ENCODE results near the gene TP53I3. TPM values are rescaled to one million over a fixed set of nuclear protein-coding genes. Genes with fewer than 3 reads are reported as not detected.

TP53I3 gene
- total and polyA plus RNA-seq, 8 donors, result 17.0 to 43.0 (median 22.7) TPM

DNA sequence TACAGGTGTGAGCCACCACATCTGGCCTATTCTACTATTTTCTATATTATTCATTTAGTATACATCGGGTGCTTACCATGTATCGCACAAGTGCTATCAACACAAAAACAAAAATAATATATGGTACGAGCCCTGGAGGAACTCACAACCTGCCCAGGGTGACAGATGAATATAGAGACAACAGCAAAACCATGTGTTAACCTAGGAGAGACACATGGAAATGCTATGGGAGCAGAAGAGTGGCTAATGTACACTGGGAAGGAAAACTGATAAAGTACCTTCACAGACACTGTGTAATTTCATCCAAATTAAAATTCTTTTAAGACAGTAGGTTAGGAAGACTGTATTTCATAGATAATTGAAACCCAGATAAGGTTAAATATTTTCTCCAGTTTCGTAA, 12.4 kb downstream of the TP53I3 start:
- Histone ChIP-seq H3K36me3 (peaks cover 0 to 35% (median 0%) of the 10 kb centered on the region in 3 donors), H3K4me1 (peaks cover 0 to 12% (median 0%) of the 10 kb centered on the region in 3 donors), H3K9me3 (no peaks in the 10 kb centered on the region), H3K27ac (no peak overlapping the region), H3K4me3 (no peak overlapping the region), H3K27me3 (no peaks in the 10 kb centered on the region)
- TF ChIP-seq, protein P1, sequence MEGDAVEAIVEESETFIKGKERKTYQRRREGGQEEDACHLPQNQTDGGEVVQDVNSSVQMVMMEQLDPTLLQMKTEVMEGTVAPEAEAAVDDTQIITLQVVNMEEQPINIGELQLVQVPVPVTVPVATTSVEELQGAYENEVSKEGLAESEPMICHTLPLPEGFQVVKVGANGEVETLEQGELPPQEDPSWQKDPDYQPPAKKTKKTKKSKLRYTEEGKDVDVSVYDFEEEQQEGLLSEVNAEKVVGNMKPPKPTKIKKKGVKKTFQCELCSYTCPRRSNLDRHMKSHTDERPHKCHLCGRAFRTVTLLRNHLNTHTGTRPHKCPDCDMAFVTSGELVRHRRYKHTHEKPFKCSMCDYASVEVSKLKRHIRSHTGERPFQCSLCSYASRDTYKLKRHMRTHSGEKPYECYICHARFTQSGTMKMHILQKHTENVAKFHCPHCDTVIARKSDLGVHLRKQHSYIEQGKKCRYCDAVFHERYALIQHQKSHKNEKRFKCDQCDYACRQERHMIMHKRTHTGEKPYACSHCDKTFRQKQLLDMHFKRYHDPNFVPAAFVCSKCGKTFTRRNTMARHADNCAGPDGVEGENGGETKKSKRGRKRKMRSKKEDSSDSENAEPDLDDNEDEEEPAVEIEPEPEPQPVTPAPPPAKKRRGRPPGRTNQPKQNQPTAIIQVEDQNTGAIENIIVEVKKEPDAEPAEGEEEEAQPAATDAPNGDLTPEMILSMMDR (IDR thresholded peaks at IDR 0.05), result no peak
- no peak for DNase-seq
- ATAC-seq, result no peak
- WGBS, 2 donors, result 90 to 94% methylated on average over 4 of the region's 4 CpGs
- intact Hi-C loops (cut with DNase I), result no loop called here
- FAIRE-seq, result no peak

DNA sequence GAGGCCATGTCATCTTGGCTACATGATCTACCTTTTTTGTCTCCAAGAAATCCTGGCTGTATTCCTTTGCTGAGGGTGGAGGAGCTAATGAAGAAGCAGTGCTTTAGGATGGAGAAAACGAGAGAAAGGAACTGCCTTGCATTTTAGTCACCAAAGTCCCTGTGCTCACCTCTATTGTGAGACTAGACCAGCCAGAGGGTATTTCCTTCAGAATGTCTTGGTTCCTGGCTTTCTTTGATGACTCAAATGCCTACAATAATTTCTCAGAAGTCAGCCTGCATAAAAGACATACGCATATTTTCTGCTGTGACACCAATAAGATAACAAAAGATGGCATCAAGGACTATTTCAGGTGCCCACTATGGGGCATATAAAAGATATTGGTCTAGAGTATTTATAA, 19.3 kb downstream of the TP53I3 start:
- ATAC-seq, result no peak
- no peak for DNase-seq
- intact Hi-C loops (cut with DNase I), result no loop called here
- Histone ChIP-seq H3K27me3 (no peaks in the 10 kb centered on the region), H3K27ac (no peak overlapping the region), H3K4me1 (no peaks in the 10 kb centered on the region), H3K9me3 (no peaks in the 10 kb centered on the region), H3K4me3 (no peak overlapping the region), H3K36me3 (peaks cover 0 to 23% (median 0%) of the 10 kb centered on the region in 3 donors)
- TF ChIP-seq, protein P1 (IDR thresholded peaks at IDR 0.05), result no peak
- 67 to 76% methylated on average over 2 of the region's 2 CpGs for WGBS, 2 donors
- no peak for FAIRE-seq

DNA sequence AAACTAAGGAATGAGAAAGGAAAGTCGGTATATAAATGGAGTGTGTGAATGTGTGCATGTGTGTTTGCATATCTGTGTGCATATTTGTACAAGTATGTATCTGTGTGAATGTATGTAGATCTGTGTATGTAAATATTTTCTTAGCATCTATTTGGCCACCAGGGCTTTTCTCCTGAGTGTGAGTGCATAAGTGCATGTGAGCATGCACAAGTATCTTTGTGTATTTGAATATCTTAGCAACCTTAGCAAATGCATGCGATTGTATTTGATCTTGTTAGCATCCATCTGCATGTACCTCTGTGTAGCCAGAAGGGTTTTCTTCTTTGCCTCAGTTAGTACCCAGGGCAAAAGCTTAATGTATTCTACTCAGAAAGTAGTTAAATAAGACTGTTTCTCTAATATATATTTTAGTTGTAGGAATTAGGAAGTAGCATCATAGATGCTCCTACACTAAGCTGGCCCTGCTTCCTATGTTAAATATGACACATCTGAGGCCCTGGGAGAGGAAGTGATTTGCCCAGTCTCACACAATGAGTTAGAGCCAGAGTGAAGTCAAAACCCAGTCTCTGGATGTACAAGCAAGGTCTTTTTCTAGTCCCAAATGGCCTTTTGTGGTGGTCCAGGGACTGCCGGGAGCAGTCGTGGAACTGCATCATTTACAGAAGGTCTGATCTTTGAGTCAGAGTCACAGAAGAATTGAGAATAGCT, 25.9 kb downstream of the TP53I3 start:
- no peaks in the 10 kb centered on the region for H3K27me3 ChIP-seq
- no peaks in the 10 kb centered on the region for H3K4me1 ChIP-seq
- H3K4me3 ChIP-seq, result no peak overlapping the region
- WGBS, 2 donors, result 66 to 72% methylated on average over 4 of the region's 4 CpGs
- ATAC-seq (no peak), FAIRE-seq (no peak), DNase-seq (no peak)
- TF ChIP-seq, protein P1 (IDR thresholded peaks at IDR 0.05), result no peak
- no peaks in the 10 kb centered on the region for H3K36me3 ChIP-seq
- H3K27ac ChIP-seq, result no peak overlapping the region
- H3K9me3 ChIP-seq, result no peaks in the 10 kb centered on the region
- intact Hi-C loops (cut with DNase I), result no loop called here

DNA sequence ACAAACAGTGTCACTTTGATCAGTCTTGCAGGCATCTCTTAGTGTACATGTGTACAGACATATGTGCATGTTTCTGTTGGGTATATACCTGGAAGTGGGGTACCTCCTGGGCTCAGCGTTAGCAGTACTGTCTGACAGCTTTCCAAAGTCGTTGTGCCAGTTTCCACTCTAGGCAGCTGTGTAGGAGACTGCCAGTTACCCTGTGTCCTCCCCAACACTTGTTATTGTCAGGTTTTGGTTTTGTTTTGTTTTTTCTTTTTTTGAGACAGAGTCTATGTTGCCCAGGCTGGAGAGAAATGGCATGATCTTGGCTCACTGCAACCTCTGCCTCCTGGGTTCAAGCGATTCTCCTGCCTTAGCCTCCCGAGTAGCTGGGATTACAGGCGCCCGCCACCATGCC, 28.9 kb downstream of the TP53I3 start:
- FAIRE-seq (no peak), DNase-seq (no peak), ATAC-seq (no peak)
- H3K9me3 ChIP-seq, result no peaks in the 10 kb centered on the region
- intact Hi-C loops (cut with DNase I), result no loop called here
- no peaks in the 10 kb centered on the region for H3K4me1 ChIP-seq
- H3K4me3 ChIP-seq, result no peak overlapping the region
- TF ChIP-seq, protein P1 (IDR thresholded peaks at IDR 0.05), result no peak
- no peaks in the 10 kb centered on the region for H3K27me3 ChIP-seq
- 77 to 79% methylated on average over 6 of the region's 6 CpGs for WGBS, 2 donors
- H3K27ac ChIP-seq, result no peak overlapping the region
- no peaks in the 10 kb centered on the region for H3K36me3 ChIP-seq

DNA sequence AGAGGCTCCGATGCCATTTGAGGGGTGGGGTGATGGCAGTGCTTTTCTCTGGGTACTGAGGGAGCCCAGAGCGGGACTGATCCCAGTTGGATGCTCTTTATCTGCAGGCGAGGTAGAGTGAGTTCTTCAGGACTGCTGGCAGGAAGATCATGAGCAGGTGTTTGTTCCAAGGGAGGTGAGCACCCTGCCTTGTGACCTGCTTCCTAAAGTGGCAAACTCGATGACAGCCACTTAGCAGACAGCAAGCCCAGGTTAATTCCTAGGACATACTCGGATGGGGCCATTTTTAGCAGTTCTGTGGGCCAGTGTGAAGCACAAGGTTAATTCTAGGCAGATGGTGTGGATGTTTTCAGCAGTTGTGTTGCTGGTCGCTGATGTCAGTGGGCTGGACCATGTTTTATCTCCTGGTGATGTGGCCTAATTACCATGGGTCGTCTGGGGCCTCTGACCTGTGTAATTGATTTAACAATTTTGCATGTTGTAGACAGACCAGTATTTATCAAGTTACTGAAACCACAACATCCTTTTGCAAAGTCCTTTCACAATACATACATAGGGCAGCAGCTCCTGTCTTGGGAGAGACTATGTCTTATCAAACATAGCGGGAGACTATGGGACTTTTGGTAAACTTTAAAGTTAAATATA, 30.1 kb downstream of the TP53I3 start:
- no peak overlapping the region for H3K4me3 ChIP-seq
- FAIRE-seq, result no peak
- no peak overlapping the region for H3K27ac ChIP-seq
- H3K9me3 ChIP-seq, result no peaks in the 10 kb centered on the region
- TF ChIP-seq, protein P1 (IDR thresholded peaks at IDR 0.05), result no peak
- intact Hi-C loops (cut with DNase I), result no loop called here
- no peak for DNase-seq
- no peaks in the 10 kb centered on the region for H3K36me3 ChIP-seq
- WGBS, 2 donors, result 66 to 70% methylated on average over 8 of the region's 8 CpGs
- H3K27me3 ChIP-seq, result no peaks in the 10 kb centered on the region
- H3K4me1 ChIP-seq, result peaks cover 0 to 4% (median 0%) of the 10 kb centered on the region in 3 donors
- ATAC-seq, result no peak
